GM12864 (cell line): ENCODE data around the gene SNX8.

Experiments
- DNase-seq: peaks from one replicate; pipeline ENCODE4 v3.0.0-alpha.2; 2011; ENCODE audit warnings: low read depth
- H3K4me3 ChIP-seq: 2 replicates; pipeline ENCODE4 v1.5.1; 2011; ENCODE audit warnings: mild to moderate bottlenecking, low read depth, low read length, control low read depth
- TF ChIP-seq, protein P1 (sequence below): IDR thresholded peaks from 2 replicates; pipeline ENCODE4 v1.5.1; 2011; ENCODE audit warnings: low read depth, mild to moderate bottlenecking, moderate library complexity, low read length, control low read depth, inconsistent platforms; ENCODE audit errors: missing control alignments

Gene SNX8

DNA sequence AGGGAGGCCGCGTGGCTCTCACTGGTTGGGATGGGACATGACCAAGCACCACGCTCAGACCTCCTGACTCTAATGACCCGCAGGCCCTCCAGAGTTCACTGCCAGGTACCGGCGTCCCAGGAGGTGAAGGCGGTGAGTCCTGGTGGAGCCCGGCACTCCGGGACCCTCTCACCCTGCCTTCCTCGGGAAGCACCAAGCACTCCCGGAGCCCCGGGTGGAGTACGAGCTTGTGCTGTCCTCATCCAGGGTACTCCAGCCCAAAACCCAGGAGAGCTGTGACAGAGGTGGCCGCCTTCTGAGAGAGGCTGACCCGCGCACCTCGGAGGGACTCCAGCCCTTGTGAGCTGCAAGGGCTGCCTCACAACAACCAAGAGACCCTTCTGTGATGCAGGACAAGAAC lies 90.9 kb downstream of the SNX8 start:
- no peak overlapping the region for H3K4me3 ChIP-seq
- DNase-seq: no peak
- TF ChIP-seq, protein P1, sequence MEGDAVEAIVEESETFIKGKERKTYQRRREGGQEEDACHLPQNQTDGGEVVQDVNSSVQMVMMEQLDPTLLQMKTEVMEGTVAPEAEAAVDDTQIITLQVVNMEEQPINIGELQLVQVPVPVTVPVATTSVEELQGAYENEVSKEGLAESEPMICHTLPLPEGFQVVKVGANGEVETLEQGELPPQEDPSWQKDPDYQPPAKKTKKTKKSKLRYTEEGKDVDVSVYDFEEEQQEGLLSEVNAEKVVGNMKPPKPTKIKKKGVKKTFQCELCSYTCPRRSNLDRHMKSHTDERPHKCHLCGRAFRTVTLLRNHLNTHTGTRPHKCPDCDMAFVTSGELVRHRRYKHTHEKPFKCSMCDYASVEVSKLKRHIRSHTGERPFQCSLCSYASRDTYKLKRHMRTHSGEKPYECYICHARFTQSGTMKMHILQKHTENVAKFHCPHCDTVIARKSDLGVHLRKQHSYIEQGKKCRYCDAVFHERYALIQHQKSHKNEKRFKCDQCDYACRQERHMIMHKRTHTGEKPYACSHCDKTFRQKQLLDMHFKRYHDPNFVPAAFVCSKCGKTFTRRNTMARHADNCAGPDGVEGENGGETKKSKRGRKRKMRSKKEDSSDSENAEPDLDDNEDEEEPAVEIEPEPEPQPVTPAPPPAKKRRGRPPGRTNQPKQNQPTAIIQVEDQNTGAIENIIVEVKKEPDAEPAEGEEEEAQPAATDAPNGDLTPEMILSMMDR: no peak

DNA sequence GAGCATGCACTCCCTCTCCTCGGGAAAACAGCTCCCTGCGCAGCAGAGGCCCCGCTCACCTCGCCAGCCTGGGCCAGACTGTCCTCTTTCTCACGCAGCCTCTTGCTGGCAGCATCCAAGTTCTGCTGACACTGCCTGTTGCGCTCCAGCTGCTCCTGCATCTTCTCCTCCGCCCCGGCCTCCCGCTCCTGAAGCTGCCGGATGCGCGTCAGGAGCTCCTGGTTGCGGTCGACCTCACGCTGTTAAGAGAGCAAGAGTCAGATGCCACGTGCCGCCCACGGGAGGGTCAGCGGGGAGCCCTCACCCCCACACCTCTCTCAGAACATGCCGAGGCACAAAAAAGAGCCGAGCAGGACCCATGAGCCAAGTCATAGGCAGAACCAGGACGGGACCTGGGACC lies 91.7 kb downstream of the SNX8 start:
- TF ChIP-seq, protein P1: no peak
- DNase-seq: no peak
- H3K4me3 ChIP-seq: no peak overlapping the region

DNA sequence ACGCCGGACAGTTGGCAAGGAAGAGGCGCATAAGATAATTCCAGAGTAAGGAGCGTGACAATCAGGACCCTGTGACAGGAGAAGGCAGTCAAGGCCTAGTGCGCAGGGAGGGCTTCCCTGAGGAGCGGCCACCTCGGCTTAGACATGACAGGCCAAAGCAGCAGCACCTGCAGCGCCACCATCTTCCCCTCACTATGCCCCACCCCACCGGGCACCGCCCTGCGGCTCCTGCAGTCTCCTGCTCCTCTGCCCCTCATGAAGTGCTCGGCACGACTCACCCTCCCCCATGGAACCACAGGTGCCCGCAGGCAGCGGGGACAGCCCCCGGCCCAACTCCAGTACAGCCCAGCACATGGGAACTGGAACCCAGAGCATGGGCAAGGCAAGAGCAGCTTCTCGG lies 93.3 kb downstream of the SNX8 start:
- no peak for DNase-seq
- TF ChIP-seq, protein P1: no peak
- no peak overlapping the region for H3K4me3 ChIP-seq

DNA sequence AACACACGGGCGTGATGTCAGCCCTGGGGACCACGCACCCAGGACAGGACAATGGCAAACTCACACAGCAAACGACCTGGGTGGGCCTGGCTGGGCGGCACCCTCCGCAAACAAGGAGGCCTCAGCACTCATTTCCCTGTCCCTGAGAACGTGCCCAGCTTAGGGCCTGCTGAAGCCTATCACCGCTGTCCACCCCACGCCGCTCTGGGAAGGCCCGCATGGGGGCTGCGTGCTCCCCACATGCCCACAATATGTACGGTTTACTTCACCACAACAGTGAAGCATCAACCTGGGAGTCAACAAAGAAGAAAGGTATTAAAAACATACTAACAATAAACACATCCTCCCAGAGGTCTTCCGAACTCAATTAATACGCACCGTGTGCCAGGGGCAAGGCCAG lies 93.7 kb downstream of the SNX8 start:
- TF ChIP-seq, protein P1: no peak
- H3K4me3 ChIP-seq: no peak overlapping the region
- DNase-seq: no peak

- H3K4me3 ChIP-seq: no peak overlapping the region
- DNase-seq: no peak
Measured at GRCh38 chr7:2220030-2220429, 94.2 kb downstream of the SNX8 start.

DNA sequence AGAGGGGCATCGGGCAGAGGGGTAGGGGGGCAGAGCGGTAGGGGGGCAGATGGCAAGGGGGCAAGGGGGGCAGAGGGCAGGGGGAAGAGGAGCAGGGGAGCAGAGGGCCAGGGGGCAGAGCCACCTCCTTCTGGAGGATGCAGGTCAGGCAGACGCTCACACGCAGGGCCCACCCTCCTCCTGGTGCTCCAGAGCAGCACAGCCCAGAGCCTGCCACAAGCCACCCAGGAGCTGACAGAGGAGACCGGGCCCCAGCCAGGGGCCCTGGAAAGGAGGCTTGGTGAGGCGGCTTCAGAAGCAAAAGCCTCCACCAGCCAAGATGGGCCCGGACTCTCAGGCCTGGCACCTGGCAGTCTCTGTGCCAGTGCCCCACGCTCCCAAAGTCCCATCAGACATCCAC lies 94.6 kb downstream of the SNX8 start:
- TF ChIP-seq, protein P1: no peak
- no peak overlapping the region for H3K4me3 ChIP-seq
- no peak for DNase-seq

More at GRCh38 chr7:2220030-2220429, 94.2 kb downstream of the SNX8 start:
- TF ChIP-seq, protein P1: no peak

- H3K4me3 ChIP-seq: no peak overlapping the region
- TF ChIP-seq, protein P1: no peak
- no peak for DNase-seq
Measured at GRCh38 chr7:2219136-2219535, 95.1 kb downstream of the SNX8 start.
